Liver (tissue), 9 donors: Measurements from ENCODE around the gene FUNDC2. TPM values are rescaled to one million over a fixed set of nuclear protein-coding genes. Genes with fewer than 3 reads are reported as not detected.

Source experiments
- DNase-seq: peaks from one replicate; pipeline ENCODE4 v3.0.0-alpha.2; 2017; ENCODE audit warnings: low spot score
- H3K27ac ChIP-seq, 2 donors: one replicate each; pipeline ENCODE4 v1.7.0; 2013; ENCODE audit warnings: inconsistent platforms in 2 of 2, low read length in 2 of 2, control low read depth in 1 of 2, low read depth in 1 of 2, mild to moderate bottlenecking in 1 of 2
- H3K27me3 ChIP-seq, 4 donors: one replicate each; pipeline versions ENCODE4 v1.6.1 to v1.7.0; 2013; ENCODE audit warnings: low read length in 3 of 4, inconsistent platforms in 1 of 4, mild to moderate bottlenecking in 1 of 4, moderate library complexity in 1 of 4; ENCODE audit not compliant: control insufficient read depth in 4 of 4, insufficient read depth in 4 of 4
- H3K36me3 ChIP-seq, 4 donors: one replicate each; pipeline versions ENCODE4 v1.6.1 to v1.7.0; 2013; ENCODE audit warnings: low read length in 3 of 4, mild to moderate bottlenecking in 3 of 4, low read depth in 1 of 4, moderate library complexity in 1 of 4; ENCODE audit not compliant: control insufficient read depth in 4 of 4, insufficient read depth in 3 of 4
- H3K4me1 ChIP-seq, 4 donors: one replicate each; pipeline versions ENCODE4 v1.6.1 to v1.7.0; 2013; ENCODE audit warnings: low read length in 3 of 4, mild to moderate bottlenecking in 3 of 4, moderate library complexity in 1 of 4; ENCODE audit not compliant: control insufficient read depth in 4 of 4, insufficient read depth in 4 of 4
- H3K4me3 ChIP-seq, 3 donors: one replicate each; pipeline versions ENCODE4 v1.6.1 to v1.7.0; 2013; ENCODE audit warnings: low read length in 3 of 3, control low read depth in 1 of 3, low read depth in 1 of 3, mild to moderate bottlenecking in 1 of 3
- H3K9ac ChIP-seq, 2 donors: one replicate each; pipeline ENCODE4 v1.7.0; 2013; ENCODE audit warnings: low read length in 2 of 2, mild to moderate bottlenecking in 2 of 2, moderate library complexity in 2 of 2, control low read depth in 1 of 2, low read depth in 1 of 2
- H3K9me3 ChIP-seq, 4 donors: one replicate each; pipeline versions ENCODE4 v1.6.1 to v1.7.0; 2013; ENCODE audit warnings: low read length in 3 of 4; ENCODE audit not compliant: control insufficient read depth in 4 of 4
- EGR1 ChIP-seq, 2 donors: IDR thresholded peaks; 2 replicates each; pipeline ENCODE4 v1.6.1; 2016 to 2018; ENCODE audit warnings: antibody characterized with exemption in 2 of 2, low read depth in 2 of 2
- FOXA2 ChIP-seq: IDR thresholded peaks from 2 replicates; pipeline ENCODE4 v1.6.1; 2016; ENCODE audit warnings: antibody characterized with exemption
- JUND ChIP-seq, 2 donors: IDR thresholded peaks; 2 replicates each; pipeline ENCODE4 v1.6.1; 2016; ENCODE audit warnings: antibody characterized with exemption in 2 of 2
- NR2F2 ChIP-seq: IDR thresholded peaks from 2 replicates; pipeline ENCODE4 v1.6.1; 2016; ENCODE audit warnings: antibody characterized with exemption
- RAD21 ChIP-seq, 2 donors: IDR thresholded peaks; 2 replicates each; pipeline ENCODE4 v1.6.1; 2016; ENCODE audit warnings: antibody characterized with exemption in 2 of 2, mild to moderate bottlenecking in 2 of 2
- RXRA ChIP-seq, 2 donors: IDR thresholded peaks; 2 replicates each; pipeline ENCODE4 v1.6.1; 2017 to 2018; ENCODE audit warnings: antibody characterized with exemption in 2 of 2, mild to moderate bottlenecking in 1 of 2
- SP1 ChIP-seq: IDR thresholded peaks from 2 replicates; pipeline ENCODE4 v1.6.1; 2018; ENCODE audit warnings: antibody characterized with exemption, mild to moderate bottlenecking
- TAF1 ChIP-seq: conservative IDR thresholded peaks from 2 replicates; pipeline ENCODE4 v1.6.1; 2016; ENCODE audit warnings: antibody characterized with exemption, mild to moderate bottlenecking
- YY1 ChIP-seq: IDR thresholded peaks from 2 replicates; pipeline ENCODE4 v1.6.1; 2016; ENCODE audit warnings: antibody characterized with exemption, mild to moderate bottlenecking
- WGBS: extraction: QIAGEN DNeasy Blood & Tissue Kit; methylation state at CpG from one replicate; pipeline ENCODE4 v1.1.7; 2013; 5-methylcytosine and 5-hydroxymethylcytosine counted together
- polyA plus RNA-seq, 2 donors: library from polyadenylated mRNA; stranded (reverse) in 1 of 2; unstranded in 1 of 2; fragments of 200-250 nt in 1 of 2; fragments of >200 nt in 1 of 2; fragmentation: Nextera tagmentation in 1 of 2; extraction: Ambion mirVana in 1 of 2; gene quantifications; one replicate each; pipeline versions ENCODE4 v1.2.1 to v1.2.3, GENCODE V29; 2013 to 2015
- total RNA-seq, 2 donors: library from RNA; depleted of rRNA; stranded (reverse); fragments of >200 nt; gene quantifications; one replicate each; pipeline ENCODE4 v1.2.3, GENCODE V29; 2014
- TF ChIP-seq, protein P1 (sequence below): IDR thresholded peaks from 2 replicates; pipeline ENCODE4 v1.6.1; 2016; ENCODE audit warnings: antibody characterized with exemption
- TF ChIP-seq, protein P2 (sequence below): IDR thresholded peaks from 2 replicates; pipeline ENCODE4 v1.6.1; 2016; ENCODE audit warnings: antibody characterized with exemption
- TF ChIP-seq, protein P3 (sequence below): IDR thresholded peaks from 2 replicates; pipeline ENCODE4 v1.6.1; 2016; ENCODE audit warnings: antibody characterized with exemption
- TF ChIP-seq, protein P4 (sequence below): fragments of 150-350 bp; IDR thresholded peaks from 2 replicates; pipeline ENCODE4 v1.5.1; 2017; ENCODE audit warnings: improper control_type of control experiment, low read depth, low read length; ENCODE audit not compliant: missing input control
- donor health status: healthy.
- donor health status: healthy.
- donor health status: healthy.
- donor health status: healthy.
- donor health status: healthy.

The FUNDC2 gene
- total and polyA plus RNA-seq, 4 donors: 19.4 to 79.8 (median 40.8) TPM

DNA sequence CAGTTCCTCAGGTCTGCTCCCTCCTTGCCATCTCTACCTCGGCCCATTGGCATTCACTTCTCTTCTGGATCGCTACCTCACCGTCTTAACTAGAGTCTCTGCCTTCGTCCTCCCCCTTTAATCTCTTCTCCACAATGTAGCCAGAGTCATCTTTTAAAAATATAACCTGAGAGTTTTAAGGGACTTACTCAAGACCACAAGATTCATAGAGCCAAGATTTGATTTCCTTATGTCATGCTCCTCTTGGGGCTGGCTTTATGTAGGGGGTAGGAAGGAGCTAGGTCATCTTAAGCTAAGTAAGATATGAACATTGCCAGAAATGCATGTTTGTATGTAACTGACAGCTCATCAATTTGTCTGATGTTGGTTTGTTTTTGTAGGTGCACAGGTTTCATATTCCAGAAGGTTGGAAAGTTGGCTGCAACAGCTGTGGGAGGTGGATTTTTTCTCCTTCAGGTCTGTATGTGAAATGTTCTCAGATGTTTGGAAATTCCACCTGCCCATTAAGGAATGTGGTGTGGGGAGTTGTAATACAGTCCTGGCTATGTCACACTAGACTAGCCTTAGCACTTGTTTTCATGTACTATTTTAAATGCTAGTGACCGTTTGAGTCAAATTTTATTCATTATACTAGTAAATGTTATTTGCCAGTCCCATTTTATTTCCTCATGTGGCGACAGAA, 19.6 kb downstream of the FUNDC2 start (continued):
- TF ChIP-seq, protein P1, sequence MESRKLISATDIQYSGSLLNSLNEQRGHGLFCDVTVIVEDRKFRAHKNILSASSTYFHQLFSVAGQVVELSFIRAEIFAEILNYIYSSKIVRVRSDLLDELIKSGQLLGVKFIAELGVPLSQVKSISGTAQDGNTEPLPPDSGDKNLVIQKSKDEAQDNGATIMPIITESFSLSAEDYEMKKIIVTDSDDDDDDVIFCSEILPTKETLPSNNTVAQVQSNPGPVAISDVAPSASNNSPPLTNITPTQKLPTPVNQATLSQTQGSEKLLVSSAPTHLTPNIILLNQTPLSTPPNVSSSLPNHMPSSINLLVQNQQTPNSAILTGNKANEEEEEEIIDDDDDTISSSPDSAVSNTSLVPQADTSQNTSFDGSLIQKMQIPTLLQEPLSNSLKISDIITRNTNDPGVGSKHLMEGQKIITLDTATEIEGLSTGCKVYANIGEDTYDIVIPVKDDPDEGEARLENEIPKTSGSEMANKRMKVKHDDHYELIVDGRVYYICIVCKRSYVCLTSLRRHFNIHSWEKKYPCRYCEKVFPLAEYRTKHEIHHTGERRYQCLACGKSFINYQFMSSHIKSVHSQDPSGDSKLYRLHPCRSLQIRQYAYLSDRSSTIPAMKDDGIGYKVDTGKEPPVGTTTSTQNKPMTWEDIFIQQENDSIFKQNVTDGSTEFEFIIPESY: no peak
- TF ChIP-seq FOXA2 (no peak), SP1 (no peak), TAF1 (no peak)
- TF ChIP-seq, protein P2, sequence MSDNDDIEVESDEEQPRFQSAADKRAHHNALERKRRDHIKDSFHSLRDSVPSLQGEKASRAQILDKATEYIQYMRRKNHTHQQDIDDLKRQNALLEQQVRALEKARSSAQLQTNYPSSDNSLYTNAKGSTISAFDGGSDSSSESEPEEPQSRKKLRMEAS: no peak

DNA sequence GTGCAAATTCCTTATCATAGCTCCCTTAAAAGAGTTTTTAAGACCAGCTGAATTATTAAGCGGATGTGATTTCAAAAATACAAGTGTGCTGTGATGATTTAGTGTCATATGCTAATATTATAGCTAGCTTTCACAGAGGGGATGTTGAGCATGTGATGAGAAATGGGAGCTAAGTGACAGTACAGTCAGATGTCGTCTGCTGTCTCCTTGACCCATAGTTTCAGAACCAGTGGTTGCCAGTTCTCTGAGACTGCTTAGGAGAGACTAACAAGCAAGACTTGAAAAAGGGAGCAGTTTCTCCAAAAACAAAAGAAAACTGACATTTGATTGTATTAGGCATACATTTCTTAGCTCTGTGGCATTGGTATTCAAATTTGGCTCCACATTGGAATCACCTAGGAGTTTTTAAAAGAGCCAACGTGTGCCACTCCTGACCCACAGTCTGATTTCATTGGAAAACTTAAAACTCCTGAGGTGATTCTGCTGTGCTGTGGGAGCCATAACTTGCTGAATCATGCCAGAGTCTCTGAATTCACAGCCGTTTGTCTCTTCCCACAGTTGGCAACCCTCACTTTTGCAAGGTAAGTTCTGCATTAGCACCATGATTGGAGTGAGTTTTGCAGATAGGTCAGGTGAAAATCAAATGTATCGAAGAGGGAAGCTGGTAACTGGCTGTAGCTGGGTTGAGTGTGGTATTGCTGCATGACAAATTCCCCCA, 20.3 kb downstream of the FUNDC2 start:
- Histone ChIP-seq H3K36me3 (peaks cover 0 to 3% (median 1%) of the 10 kb centered on the region in 4 donors), H3K9ac (no peak overlapping the region), H3K27me3 (no peaks in the 10 kb centered on the region), H3K9me3 (no peaks in the 10 kb centered on the region), H3K4me1 (peaks cover 0 to 6% (median 2%) of the 10 kb centered on the region in 4 donors), H3K4me3 (no peak overlapping the region), H3K27ac (no peak overlapping the region)
- no peak for TF ChIP-seq YY1
- no peak for TF ChIP-seq JUND (IDR thresholded peaks at IDR 0.05)
- TF ChIP-seq, protein P3, sequence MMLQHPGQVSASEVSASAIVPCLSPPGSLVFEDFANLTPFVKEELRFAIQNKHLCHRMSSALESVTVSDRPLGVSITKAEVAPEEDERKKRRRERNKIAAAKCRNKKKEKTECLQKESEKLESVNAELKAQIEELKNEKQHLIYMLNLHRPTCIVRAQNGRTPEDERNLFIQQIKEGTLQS: no peak
- TF ChIP-seq, protein P2: no peak
- TF ChIP-seq NR2F2: no peak
- no peak for TF ChIP-seq TAF1
- no peak for TF ChIP-seq SP1
- no peak for TF ChIP-seq EGR1 (IDR thresholded peaks at IDR 0.05; ENCODE audit: low read depth in 2 of 2)
- TF ChIP-seq, protein P1: no peak
- no peak for TF ChIP-seq RXRA (IDR thresholded peaks at IDR 0.05)
- WGBS: 90% methylated on average over 5 of the region's 5 CpGs
- DNase-seq: no peak

DNA sequence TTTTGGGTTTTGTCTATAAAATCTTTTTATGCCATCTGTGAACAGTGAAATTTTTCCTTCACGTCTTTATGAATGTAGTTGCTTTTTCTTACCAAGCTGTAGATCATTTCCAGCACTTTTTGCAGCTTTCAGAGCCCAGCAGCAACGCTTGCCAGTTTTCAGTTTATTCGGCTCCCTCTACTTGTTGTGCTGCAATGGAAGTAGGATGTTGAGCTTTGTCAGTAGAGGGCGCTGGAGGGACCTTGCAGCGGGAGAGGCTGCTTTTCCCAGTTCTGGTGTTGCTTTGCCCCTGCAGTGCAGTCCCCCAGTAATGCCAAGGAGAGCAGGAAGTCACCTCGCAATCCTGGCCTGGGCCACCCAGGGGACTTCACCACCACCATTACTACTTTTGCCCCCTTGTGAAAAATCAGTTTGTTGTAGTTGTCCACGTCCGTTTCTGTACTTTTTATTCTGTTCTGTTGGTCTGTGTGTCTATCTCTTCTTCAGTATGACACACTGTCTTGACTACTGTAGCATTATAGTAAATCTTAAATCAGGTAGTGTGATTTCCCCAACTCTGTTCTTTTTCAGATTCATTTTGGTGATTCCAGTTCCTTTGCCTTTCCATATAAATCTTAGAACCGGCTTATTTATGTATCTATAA, 22.5 kb downstream of the FUNDC2 start:
- no peak overlapping the region for H3K4me3 ChIP-seq
- H3K27me3 ChIP-seq: no peaks in the 10 kb centered on the region
- H3K36me3 ChIP-seq: peaks cover 0 to 3% (median 1%) of the 10 kb centered on the region in 4 donors
- 50% methylated on average over 9 of the region's 9 CpGs for WGBS
- TF ChIP-seq JUND (IDR thresholded peaks at IDR 0.05) (no peak), RAD21 (IDR thresholded peaks at IDR 0.05) (peak; percentile 43 to 71)
- TF ChIP-seq, protein P4, sequence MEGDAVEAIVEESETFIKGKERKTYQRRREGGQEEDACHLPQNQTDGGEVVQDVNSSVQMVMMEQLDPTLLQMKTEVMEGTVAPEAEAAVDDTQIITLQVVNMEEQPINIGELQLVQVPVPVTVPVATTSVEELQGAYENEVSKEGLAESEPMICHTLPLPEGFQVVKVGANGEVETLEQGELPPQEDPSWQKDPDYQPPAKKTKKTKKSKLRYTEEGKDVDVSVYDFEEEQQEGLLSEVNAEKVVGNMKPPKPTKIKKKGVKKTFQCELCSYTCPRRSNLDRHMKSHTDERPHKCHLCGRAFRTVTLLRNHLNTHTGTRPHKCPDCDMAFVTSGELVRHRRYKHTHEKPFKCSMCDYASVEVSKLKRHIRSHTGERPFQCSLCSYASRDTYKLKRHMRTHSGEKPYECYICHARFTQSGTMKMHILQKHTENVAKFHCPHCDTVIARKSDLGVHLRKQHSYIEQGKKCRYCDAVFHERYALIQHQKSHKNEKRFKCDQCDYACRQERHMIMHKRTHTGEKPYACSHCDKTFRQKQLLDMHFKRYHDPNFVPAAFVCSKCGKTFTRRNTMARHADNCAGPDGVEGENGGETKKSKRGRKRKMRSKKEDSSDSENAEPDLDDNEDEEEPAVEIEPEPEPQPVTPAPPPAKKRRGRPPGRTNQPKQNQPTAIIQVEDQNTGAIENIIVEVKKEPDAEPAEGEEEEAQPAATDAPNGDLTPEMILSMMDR: peak; percentile 46
- DNase-seq: peak; percentile 49
- H3K27ac ChIP-seq: peak overlapping the region in 1 of 2 donors; percentile 3
- H3K4me1 ChIP-seq: peaks cover 2 to 19% (median 15%) of the 10 kb centered on the region in 4 donors
- H3K9ac ChIP-seq: no peak overlapping the region
- H3K9me3 ChIP-seq: no peaks in the 10 kb centered on the region
